ENCODE results near the gene FLYWCH1. TPM values are rescaled to one million over a fixed set of nuclear protein-coding genes. Genes with fewer than 3 reads are reported as not detected.

Gene FLYWCH1
- total RNA-seq, 2 donors from 2014 or later: 31.5 to 37.8 TPM

GRCh38 chr16:2950353-2950724 is 38.6 kb downstream of the FLYWCH1 start:
- Histone ChIP-seq H3K4me3 (no peak overlapping the region), H3K27ac (no peak overlapping the region), H3K27me3 (no peaks in the 10 kb centered on the region), H3K4me1 (no peaks in the 10 kb centered on the region), H3K9me3 (no peaks in the 10 kb centered on the region), H3K36me3 (peaks cover 14% of the 10 kb centered on the region)
- TF ChIP-seq, protein P1, sequence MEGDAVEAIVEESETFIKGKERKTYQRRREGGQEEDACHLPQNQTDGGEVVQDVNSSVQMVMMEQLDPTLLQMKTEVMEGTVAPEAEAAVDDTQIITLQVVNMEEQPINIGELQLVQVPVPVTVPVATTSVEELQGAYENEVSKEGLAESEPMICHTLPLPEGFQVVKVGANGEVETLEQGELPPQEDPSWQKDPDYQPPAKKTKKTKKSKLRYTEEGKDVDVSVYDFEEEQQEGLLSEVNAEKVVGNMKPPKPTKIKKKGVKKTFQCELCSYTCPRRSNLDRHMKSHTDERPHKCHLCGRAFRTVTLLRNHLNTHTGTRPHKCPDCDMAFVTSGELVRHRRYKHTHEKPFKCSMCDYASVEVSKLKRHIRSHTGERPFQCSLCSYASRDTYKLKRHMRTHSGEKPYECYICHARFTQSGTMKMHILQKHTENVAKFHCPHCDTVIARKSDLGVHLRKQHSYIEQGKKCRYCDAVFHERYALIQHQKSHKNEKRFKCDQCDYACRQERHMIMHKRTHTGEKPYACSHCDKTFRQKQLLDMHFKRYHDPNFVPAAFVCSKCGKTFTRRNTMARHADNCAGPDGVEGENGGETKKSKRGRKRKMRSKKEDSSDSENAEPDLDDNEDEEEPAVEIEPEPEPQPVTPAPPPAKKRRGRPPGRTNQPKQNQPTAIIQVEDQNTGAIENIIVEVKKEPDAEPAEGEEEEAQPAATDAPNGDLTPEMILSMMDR (IDR thresholded peaks at IDR 0.05): no peak
- no peak for DNase-seq (ENCODE audit: low spot score)

DNA sequence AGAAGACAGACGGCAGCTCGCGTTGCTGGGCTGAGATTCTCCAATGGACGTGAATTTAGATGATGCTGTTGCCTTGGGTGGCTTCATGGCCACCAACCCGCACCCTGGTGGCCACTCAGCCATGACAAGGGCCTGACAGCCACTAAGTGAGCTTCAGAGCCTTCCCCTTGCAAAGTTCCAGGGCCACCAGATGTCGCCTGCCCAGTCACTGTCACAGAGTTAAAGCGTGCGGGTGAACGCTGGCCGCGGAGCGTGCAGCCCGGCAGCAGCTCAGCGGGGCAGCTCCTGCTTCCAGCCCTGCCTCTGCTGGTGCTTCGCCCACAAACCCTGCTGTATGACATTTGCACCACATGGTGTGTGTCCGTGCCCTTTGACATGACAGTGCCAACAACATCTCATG is 39.0 kb downstream of the FLYWCH1 start:
- no peak for DNase-seq (ENCODE audit: low spot score)
- Histone ChIP-seq H3K4me3 (no peak overlapping the region), H3K9me3 (no peaks in the 10 kb centered on the region), H3K27me3 (peaks cover 0 to under 1% of the 10 kb centered on the region in 2 donors), H3K27ac (no peak overlapping the region), H3K36me3 (peaks cover 14% of the 10 kb centered on the region), H3K4me1 (no peaks in the 10 kb centered on the region)
- TF ChIP-seq, protein P1 (IDR thresholded peaks at IDR 0.05): no peak

GRCh38 chr16:2952679-2953078 is 40.9 kb downstream of the FLYWCH1 start:
- no peak overlapping the region for H3K4me3 ChIP-seq
- H3K27me3 ChIP-seq: peaks cover 0 to 3% of the 10 kb centered on the region in 2 donors
- no peaks in the 10 kb centered on the region for H3K4me1 ChIP-seq
- H3K36me3 ChIP-seq: peaks cover 14% of the 10 kb centered on the region
- no peak for DNase-seq (ENCODE audit: low spot score)
- TF ChIP-seq, protein P1 (IDR thresholded peaks at IDR 0.05): no peak
- no peaks in the 10 kb centered on the region for H3K9me3 ChIP-seq
- no peak overlapping the region for H3K27ac ChIP-seq

- Histone ChIP-seq H3K4me1 (no peaks in the 10 kb centered on the region), H3K27ac (no peak overlapping the region), H3K36me3 (peaks cover 11% of the 10 kb centered on the region), H3K4me3 (no peak overlapping the region), H3K9me3 (no peaks in the 10 kb centered on the region), H3K27me3 (peaks cover 0 to 3% of the 10 kb centered on the region in 2 donors)
- no peak for DNase-seq (ENCODE audit: low spot score)
- TF ChIP-seq, protein P1 (IDR thresholded peaks at IDR 0.05): no peak
Observed at GRCh38 chr16:2953706-2954627, 42.2 kb downstream of the FLYWCH1 start.

DNA sequence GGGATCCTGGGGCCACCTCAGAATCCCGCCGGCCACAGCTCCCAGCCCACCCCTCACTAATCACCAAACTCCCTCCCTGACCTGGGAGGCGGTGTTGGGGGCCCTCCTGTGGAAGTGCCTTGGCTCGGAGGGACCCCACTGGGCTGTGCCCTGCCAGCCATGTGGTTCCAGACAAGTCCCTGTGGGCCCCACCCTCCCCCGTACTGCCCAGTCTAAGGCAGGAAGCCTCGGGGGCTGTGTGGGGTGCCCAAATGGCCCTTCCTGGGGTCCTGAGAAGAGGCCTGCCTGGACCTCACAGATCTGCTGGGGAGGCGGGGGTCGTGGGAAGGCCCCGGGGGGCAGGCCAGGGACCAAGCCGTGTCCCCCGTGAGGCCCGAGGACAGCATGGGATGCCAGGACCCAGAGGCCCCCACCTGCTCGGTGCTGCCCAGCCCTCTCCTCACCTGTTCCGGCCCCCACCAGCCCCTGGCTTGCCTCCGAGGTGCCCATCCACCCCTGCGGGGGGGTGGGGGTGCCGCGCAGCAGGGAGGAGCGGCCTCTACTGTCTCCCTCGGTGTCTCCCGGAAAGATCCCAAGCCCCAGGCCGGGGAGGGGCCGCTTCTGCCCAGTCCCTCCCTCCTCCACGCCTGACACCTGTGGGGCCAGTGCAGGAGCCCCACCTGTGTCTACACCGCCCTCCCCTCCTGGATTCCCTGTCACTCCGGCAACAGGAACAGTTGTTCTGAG is 43.1 kb downstream of the FLYWCH1 start:
- no peak for DNase-seq (ENCODE audit: low spot score)
- H3K36me3 ChIP-seq: peaks cover 2% of the 10 kb centered on the region
- no peak overlapping the region for H3K4me3 ChIP-seq
- no peak overlapping the region for H3K27ac ChIP-seq
- TF ChIP-seq, protein P1 (IDR thresholded peaks at IDR 0.05): no peak
- H3K4me1 ChIP-seq: no peaks in the 10 kb centered on the region
- H3K9me3 ChIP-seq: no peaks in the 10 kb centered on the region
- H3K27me3 ChIP-seq: peaks cover 0 to 3% of the 10 kb centered on the region in 2 donors

Measured in right atrium auricular region (tissue), 2 donors.